Measurements from ENCODE around the gene ATL2.

Gene ATL2

GRCh38 chr2:38244301-38244700 lies 132.8 kb downstream of the ATL2 start:
- no peak for DNase-seq

All from T-helper 2 cell (primary cell).